ENCODE results near the gene NPIPB8. TPM values are rescaled to one million over a fixed set of nuclear protein-coding genes. Genes with fewer than 3 reads are reported as not detected.
"Not testable (repeated sequence)": the region's sequence is repeated elsewhere in the genome, so short reads cannot be mapped to it uniquely, and the experiment has no call there.

The NPIPB8 gene
- total RNA-seq, 1 donor from 2014 or later, result 2.8 TPM

DNA sequence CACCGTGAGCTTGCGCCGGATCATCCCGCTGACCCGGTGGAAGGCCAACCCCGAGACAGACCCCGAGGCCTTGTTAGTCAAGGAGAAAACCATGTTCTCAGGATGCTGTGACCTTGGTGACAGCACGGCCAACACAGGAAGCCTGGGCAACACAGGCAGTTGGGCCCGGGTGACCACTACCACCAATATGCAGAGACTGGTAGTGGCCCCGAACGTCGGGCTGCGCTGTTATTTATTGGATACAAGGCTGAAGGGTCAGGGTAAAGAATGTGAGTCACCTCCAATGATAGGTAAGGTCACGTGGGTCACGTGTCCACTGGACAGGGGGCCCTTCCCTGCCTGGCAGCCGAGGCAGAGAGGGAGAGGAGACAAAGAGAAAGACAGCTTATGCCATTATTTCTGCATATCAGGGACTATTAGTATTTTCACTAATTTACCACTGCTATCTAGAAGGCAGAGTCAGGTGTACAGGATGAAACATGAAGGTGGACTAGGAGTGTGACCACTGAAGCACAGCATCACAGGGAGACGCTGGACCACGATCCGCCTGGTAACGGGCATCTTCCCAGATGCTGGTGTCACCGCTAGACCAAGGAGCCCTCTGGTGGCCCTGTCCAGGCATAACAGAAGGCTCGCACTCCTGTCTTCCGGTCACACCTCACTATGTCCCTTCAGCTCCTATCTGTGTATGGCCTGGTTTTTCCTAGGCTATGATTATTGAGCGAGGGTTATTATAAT, 22.2 kb upstream of the NPIPB8 start:
- peak; percentile 81 for DNase-seq
- ATAC-seq; H3K36me3 ChIP-seq; H3K9me3 ChIP-seq; H3K4me1 ChIP-seq; H3K4me3 ChIP-seq; H3K27me3 ChIP-seq; intact Hi-C loops (cut with DNase I); H3K27ac ChIP-seq: not testable (repeated sequence)
- TF ChIP-seq, protein P1, sequence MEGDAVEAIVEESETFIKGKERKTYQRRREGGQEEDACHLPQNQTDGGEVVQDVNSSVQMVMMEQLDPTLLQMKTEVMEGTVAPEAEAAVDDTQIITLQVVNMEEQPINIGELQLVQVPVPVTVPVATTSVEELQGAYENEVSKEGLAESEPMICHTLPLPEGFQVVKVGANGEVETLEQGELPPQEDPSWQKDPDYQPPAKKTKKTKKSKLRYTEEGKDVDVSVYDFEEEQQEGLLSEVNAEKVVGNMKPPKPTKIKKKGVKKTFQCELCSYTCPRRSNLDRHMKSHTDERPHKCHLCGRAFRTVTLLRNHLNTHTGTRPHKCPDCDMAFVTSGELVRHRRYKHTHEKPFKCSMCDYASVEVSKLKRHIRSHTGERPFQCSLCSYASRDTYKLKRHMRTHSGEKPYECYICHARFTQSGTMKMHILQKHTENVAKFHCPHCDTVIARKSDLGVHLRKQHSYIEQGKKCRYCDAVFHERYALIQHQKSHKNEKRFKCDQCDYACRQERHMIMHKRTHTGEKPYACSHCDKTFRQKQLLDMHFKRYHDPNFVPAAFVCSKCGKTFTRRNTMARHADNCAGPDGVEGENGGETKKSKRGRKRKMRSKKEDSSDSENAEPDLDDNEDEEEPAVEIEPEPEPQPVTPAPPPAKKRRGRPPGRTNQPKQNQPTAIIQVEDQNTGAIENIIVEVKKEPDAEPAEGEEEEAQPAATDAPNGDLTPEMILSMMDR (IDR thresholded peaks at IDR 0.05), result peak; percentile 78

DNA sequence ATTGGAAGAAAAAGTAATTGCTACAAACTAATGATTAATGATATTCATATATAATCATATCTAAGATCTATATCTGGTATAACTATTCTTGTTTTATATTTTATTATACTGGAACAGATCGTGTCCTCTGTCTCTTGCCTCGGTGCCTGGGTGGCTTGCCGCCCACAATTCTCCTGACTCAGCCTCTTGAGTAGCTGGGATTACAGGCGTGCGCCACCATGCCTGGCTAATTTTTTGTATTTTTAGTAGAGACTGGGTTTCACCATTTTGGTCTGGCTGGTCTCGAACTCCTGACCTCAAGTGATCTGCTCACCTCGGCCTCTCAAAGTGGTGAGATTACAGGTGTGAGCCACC, 21.7 kb upstream of the NPIPB8 start:
- H3K27me3 ChIP-seq; DNase-seq; H3K4me1 ChIP-seq; H3K9me3 ChIP-seq; H3K36me3 ChIP-seq; H3K4me3 ChIP-seq; ATAC-seq; H3K27ac ChIP-seq; intact Hi-C loops (cut with DNase I): not testable (repeated sequence)

DNA sequence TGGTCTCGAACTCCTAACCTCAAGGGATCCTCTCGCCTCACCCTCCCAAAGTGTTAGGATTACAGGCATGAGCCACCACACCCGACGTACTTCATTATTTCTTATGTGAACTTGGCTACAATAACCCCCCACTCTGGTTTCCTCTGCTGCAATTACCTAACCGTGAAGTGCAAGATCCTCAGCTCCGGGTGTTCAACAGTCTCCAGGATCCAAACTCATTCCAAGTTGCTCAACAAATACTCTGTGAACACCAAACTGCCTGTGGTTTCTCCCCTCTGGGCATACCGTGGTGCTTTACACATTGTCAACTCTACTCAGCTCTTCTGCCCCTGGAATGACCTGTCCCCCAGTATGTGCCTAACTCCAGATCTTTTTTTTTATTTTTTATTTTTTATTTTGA, 21.2 kb upstream of the NPIPB8 start:
- no peak overlapping the region for H3K27ac ChIP-seq
- intact Hi-C loops (cut with DNase I), result no loop called here
- no peaks in the 10 kb centered on the region for H3K4me1 ChIP-seq
- no peaks in the 10 kb centered on the region for H3K9me3 ChIP-seq
- no peak for ATAC-seq
- H3K27me3 ChIP-seq, result no peaks in the 10 kb centered on the region
- no peak for DNase-seq
- no peak overlapping the region for H3K4me3 ChIP-seq
- H3K36me3 ChIP-seq, result peaks cover 9% of the 10 kb centered on the region
- TF ChIP-seq, protein P1 (IDR thresholded peaks at IDR 0.05), result no peak

DNA sequence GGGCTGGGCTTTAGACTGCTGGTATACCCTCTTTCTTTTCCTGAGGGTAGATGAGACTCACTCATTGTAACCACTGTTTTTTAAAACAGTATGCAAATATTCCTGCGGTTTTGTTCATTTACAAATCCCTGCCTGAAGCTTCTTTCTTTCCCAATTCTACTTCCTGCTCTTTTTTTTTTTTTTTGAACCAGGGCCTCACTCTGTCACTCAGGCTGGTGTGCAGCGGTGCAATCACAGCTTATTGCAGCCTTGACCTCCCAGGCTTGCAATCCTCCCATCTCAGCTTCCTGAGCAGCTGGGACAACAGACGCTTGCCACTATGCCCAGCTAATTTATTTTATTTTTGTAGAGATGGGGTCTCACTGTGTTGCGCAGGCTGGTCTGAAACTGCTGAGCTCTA, 20.0 kb upstream of the NPIPB8 start:
- Histone ChIP-seq H3K36me3 (peaks cover 9% of the 10 kb centered on the region), H3K4me3 (no peak overlapping the region), H3K27me3 (no peaks in the 10 kb centered on the region), H3K4me1 (no peaks in the 10 kb centered on the region), H3K27ac (no peak overlapping the region), H3K9me3 (no peaks in the 10 kb centered on the region)
- TF ChIP-seq, protein P1 (IDR thresholded peaks at IDR 0.05), result no peak
- ATAC-seq (peak; percentile 8), DNase-seq (no peak)
- intact Hi-C loops (cut with DNase I), result no loop called here

DNA sequence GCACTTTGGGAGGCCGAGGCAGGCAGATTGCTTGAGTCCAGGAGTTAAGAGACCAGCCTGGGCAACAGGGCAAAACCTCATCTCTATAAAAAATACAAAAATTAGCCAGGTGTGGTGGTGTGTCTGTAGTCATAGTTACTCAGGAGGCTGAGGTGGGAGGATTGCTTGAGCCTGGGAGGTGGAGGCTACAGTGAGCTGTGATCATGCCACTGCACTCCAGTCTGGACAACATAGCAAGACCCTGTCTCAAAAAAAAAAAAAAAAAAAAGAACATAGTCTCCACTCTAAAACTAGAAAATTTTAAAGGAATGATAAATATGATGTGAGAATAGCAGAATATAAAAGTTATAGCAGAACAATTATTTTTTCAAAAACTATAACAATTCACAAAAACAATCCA, 17.5 kb upstream of the NPIPB8 start:
- DNase-seq; H3K27me3 ChIP-seq; H3K9me3 ChIP-seq; intact Hi-C loops (cut with DNase I); H3K4me1 ChIP-seq; H3K4me3 ChIP-seq; ATAC-seq; H3K36me3 ChIP-seq; H3K27ac ChIP-seq: not testable (repeated sequence)

DNA sequence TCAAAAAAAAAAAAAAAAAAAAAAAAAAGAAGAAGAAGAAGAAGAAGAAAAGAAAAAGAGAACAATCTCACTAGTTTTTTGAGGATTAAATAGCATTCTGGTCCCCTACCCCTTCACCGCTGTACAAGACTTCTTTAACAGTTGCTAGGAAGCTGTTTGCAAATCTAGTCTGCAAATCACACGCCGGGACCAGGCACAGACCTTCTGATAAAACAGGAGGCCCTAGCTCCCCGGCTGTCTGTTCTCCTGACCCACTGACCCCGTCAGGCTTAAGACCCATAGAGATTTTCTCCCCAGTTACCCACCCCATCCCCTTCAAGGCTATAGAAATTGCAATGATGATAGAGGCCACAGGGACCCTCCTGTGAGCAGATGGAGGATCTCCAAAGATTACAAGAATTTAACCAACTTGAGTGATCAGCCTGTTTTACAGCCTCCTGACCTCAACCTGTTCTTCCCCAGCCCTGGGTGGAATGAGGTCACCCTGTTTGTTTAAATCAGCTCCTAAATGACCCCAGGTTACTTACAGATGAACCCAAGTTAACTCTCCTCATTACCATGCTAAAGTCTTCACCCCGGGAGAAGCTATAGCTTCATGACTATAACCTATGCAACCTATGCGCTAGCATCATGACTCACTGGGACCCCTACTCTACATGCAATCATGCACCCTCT, 16.2 kb upstream of the NPIPB8 start:
- H3K27me3 ChIP-seq, result no peaks in the 10 kb centered on the region
- no peak overlapping the region for H3K4me3 ChIP-seq
- no peak overlapping the region for H3K27ac ChIP-seq
- TF ChIP-seq, protein P1 (IDR thresholded peaks at IDR 0.05), result no peak
- ATAC-seq, result no peak
- intact Hi-C loops (cut with DNase I), result no loop called here
- no peak for DNase-seq
- peaks cover 9% of the 10 kb centered on the region for H3K36me3 ChIP-seq
- no peaks in the 10 kb centered on the region for H3K4me1 ChIP-seq
- H3K9me3 ChIP-seq, result no peaks in the 10 kb centered on the region

DNA sequence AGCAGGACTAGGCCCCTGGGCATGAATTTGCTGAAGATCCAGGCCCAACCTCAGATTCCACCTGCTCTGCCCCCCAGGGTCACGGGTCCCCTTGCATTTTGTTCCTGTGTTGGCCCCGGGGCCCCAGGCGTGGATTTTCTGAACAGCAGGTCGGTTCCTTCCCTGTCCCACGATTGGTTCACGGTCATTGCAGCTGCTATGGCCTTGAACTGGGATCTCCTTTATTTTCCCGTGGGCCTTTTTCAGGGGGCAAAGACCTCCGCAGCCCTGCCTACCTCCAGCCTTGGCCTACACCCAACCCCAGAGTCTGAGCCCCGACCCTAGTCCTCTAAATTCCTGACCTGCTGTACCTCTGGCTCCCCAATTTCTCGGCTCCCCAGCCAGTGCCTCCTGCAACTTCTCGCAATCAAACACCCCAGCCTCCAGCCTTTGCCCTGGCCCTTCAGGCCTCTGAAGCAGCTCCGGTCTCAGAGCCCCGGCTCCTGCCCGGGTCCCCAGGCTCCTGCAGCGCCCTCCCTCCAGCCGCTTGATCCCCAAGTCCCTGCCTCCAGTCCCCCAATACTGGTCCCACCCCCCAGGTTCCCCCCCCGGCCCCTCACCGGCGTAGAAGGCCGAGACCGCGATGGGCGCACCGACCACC, 15.2 kb upstream of the NPIPB8 start:
- H3K27me3 ChIP-seq; intact Hi-C loops (cut with DNase I); H3K4me1 ChIP-seq; DNase-seq; H3K27ac ChIP-seq; H3K9me3 ChIP-seq; H3K36me3 ChIP-seq: not testable (repeated sequence)
- ATAC-seq, result peak; percentile 34
- peak overlapping the region; percentile 60 for H3K4me3 ChIP-seq
